ENCODE measurements around the gene ZNF550. TPM values are rescaled to one million over a fixed set of nuclear protein-coding genes. Genes with fewer than 3 reads are reported as not detected.

Gene ZNF550
- total and polyA plus RNA-seq, 2 of the 13 experiments (the other 11 are each of a cell fraction or from before 2014, with no cell fraction given), result 8.6 to 9.1 TPM

GRCh38 chr19:57578487-57579205, 19.0 kb upstream of the ZNF550 start, which contains the start of gene ZNF416:
Gene ZNF416 (minus strand): TSS chr19:57578911. CDS start chr19:57578704, 207 bp downstream.
- DNase-seq (ENCODE audit: low spot score), result peak; percentile 97
- H2AFZ ChIP-seq (ENCODE audit: low read length), result peak within 1 kb of the TSS; percentile 99
- peaks cover 16% of the 10 kb centered on the region for H3K4me1 ChIP-seq (ENCODE audit: insufficient read depth, low read length)
- H3K27me3 ChIP-seq (ENCODE audit: control insufficient read depth in 1 of 2, insufficient read depth in 2 of 2, low read length in 2 of 2), result no peaks in the 10 kb centered on the region; a peak in 1 of 5 replicates
- H3K36me3 ChIP-seq (replicated peaks in 1 of 2; ENCODE audit: control insufficient read depth in 1 of 2, insufficient read depth in 2 of 2, low read length in 2 of 2), result peaks cover 5 to 33% of the 10 kb centered on the region in 2 experiments
- peaks cover 17% of the 10 kb centered on the region; the same call in 1 of the 2 replicates for H3K9me3 ChIP-seq (ENCODE audit: low read length)
- FAIRE-seq, result peak; percentile 98
- H4K20me1 ChIP-seq (ENCODE audit: insufficient read depth, low read length), result no peaks in the 10 kb centered on the region
- ATAC-seq, result peak; percentile 96
- intact Hi-C loops (cut with micrococcal nuclease; ENCODE audit: unreplicated experiment), result loop anchor here (1.0 to 2.0 kb wide), 4 partner anchors 20 to 168 kb away; partner anchors contain the start of genes ZNF134, ZNF530, ZNF772 and ZNF776
- ChIA-PET POLR2A (interaction anchor here (0.6 kb wide), 1 partner anchor 79 kb away, joined by 3 read pairs; the partner anchor contains the start of gene ZNF773), CTCF (ENCODE audit: low intra/inter-chr PET ratio, low total read pairs) (interaction anchor here (1.4 kb wide), 1 partner anchor 54 kb away, joined by 3 read pairs; the partner anchor contains the start of gene ZNF211)
- H3K27ac ChIP-seq (ENCODE audit: extremely low read length, insufficient read depth, low read length), result no peak within 1 kb of the TSS
- WGBS (ENCODE audit: low lambda C conversion rate), result 0% methylated on average over 10 of the region's 62 CpGs
- H3K9ac ChIP-seq (ENCODE audit: insufficient read depth, low read depth, low read length), result peak within 1 kb of the TSS; percentile 81
- H3K4me2 ChIP-seq (ENCODE audit: low read depth, low read length), result peak within 1 kb of the TSS; percentile 84
- in situ Hi-C loops (cut with HindIII; ENCODE audit: extremely low pct_ligation_motif_present, low pct_unique_long_range_greater_than_20kb), result loop anchor here (10.0 kb wide), 1 partner anchor 576 kb away; the partner anchor contains the start of gene ZNF329
- peak within 1 kb of the TSS; percentile 86 to 95 (median 92) for H3K4me3 ChIP-seq (replicated peaks in 1 of 3; ENCODE audit: insufficient read depth in 1 of 3, low read depth in 2 of 3, low read length in 3 of 3)
- H3K79me2 ChIP-seq (ENCODE audit: insufficient read depth, low read length), result peaks cover 17% of the 10 kb centered on the region
- no TSS peak for BruUV-seq (replicated peaks)
- TF ChIP-seq RARA (CRISPR knock-in tag; IDR thresholded peaks at IDR 0.05) (no peak), PRDM10 (CRISPR knock-in tag; IDR thresholded peaks at IDR 0.05; ENCODE audit: low read depth) (no peak), XRCC5 (optimal IDR thresholded peaks at IDR 0.05; ENCODE audit: low read length) (peak; percentile 84), FOXO4 (CRISPR knock-in tag; conservative IDR thresholded peaks at IDR 0.05) (no peak), KDM3A (CRISPR knock-in tag; IDR thresholded peaks at IDR 0.05; ENCODE audit: low read depth) (no peak), PRMT3 (CRISPR knock-in tag; IDR thresholded peaks at IDR 0.05; ENCODE audit: borderline replicate concordance, low read depth) (no peak), TAF15 (IDR thresholded peaks at IDR 0.05; ENCODE audit: low read depth, low read length, poor library complexity, severe bottlenecking) (no peak), TFDP2 (CRISPR knock-in tag; IDR thresholded peaks at IDR 0.05) (peak; percentile 81), MAFG (CRISPR knock-in tag; IDR thresholded peaks at IDR 0.05) (no peak), NBN (conservative IDR thresholded peaks at IDR 0.05) (no peak), ZNF740 (CRISPR knock-in tag; IDR thresholded peaks at IDR 0.05) (no peak), ZNF766 (CRISPR knock-in tag; IDR thresholded peaks at IDR 0.05; ENCODE audit: borderline replicate concordance) (peak; percentile 79; the same call in 1 of the 2 replicates), ZBTB37 (CRISPR knock-in tag; IDR thresholded peaks at IDR 0.05) (no peak)

All from HepG2 (cell line).